HEK293T (cell line): ENCODE measurements around the gene HOXC9.

Experiments used
- CTCF ChIA-PET: fragments of 350-600 bp; formaldehyde crosslinking; extraction: SDS; loops from one replicate; lab custom pipeline; 2021; ENCODE audit warnings: antibody characterized with exemption, inconsistent platforms; lab: Yijun Ruan, JAX
- POLR2A ChIA-PET: fragments of 350-600 bp; formaldehyde crosslinking; extraction: SDS; loops from one replicate; lab custom pipeline; 2020; ENCODE audit warnings: antibody characterized with exemption, inconsistent platforms; lab: Yijun Ruan, JAX
- DNase-seq: peaks from one replicate; pipeline ENCODE4 v3.0.0; 2012; ENCODE audit warnings: mixed read lengths; ENCODE audit errors: extremely low spot score
- ARNT ChIP-seq: fragments of 450-650 bp; IDR thresholded peaks from 2 replicates; pipeline ENCODE4 v1.6.1; 2017; ENCODE audit warnings: mild to moderate bottlenecking
- BHLHE40 ChIP-seq: fragments of 450-650 bp; IDR thresholded peaks from 2 replicates; pipeline ENCODE4 v1.6.1; 2016; ENCODE audit warnings: mild to moderate bottlenecking, moderate library complexity, borderline replicate concordance
- CTBP1 ChIP-seq: fragments of 450-650 bp; IDR thresholded peaks from 2 replicates; pipeline ENCODE4 v1.6.1; 2016; ENCODE audit warnings: borderline replicate concordance
- ELF4 ChIP-seq: fragments of 450-650 bp; IDR thresholded peaks from 2 replicates; pipeline ENCODE4 v1.6.1; 2017; ENCODE audit warnings: antibody characterized with exemption
- FOXA1 ChIP-seq: fragments of 450-650 bp; IDR thresholded peaks from 2 replicates; pipeline ENCODE4 v1.6.1; 2016; ENCODE audit warnings: mild to moderate bottlenecking
- FOXK2 ChIP-seq: fragments of 450-650 bp; IDR thresholded peaks from 2 replicates; pipeline ENCODE4 v1.6.1; 2016; ENCODE audit warnings: mild to moderate bottlenecking
- FOXM1 ChIP-seq: fragments of 450-650 bp; IDR thresholded peaks from 2 replicates; pipeline ENCODE4 v1.6.1; 2017; ENCODE audit warnings: mild to moderate bottlenecking, borderline replicate concordance
- HDGF ChIP-seq: fragments of 450-650 bp; IDR thresholded peaks from 2 replicates; pipeline ENCODE4 v1.6.1; 2017; ENCODE audit warnings: antibody characterized with exemption, borderline replicate concordance
- L3MBTL2 ChIP-seq: fragments of 450-650 bp; conservative IDR thresholded peaks from 2 replicates; pipeline ENCODE4 v1.6.1; 2016; ENCODE audit warnings: mild to moderate bottlenecking
- LEF1 ChIP-seq: fragments of 450-650 bp; IDR thresholded peaks from 2 replicates; pipeline ENCODE4 v1.6.1; 2017; ENCODE audit warnings: mild to moderate bottlenecking, borderline replicate concordance
- NFRKB ChIP-seq: fragments of 450-650 bp; IDR thresholded peaks from 2 replicates; pipeline ENCODE4 v1.6.1; 2016; ENCODE audit warnings: mild to moderate bottlenecking, moderate library complexity
- PKNOX1 ChIP-seq: fragments of 450-650 bp; IDR thresholded peaks from 2 replicates; pipeline ENCODE4 v1.6.1; 2016
- SP1 ChIP-seq: fragments of 450-650 bp; IDR thresholded peaks from 2 replicates; pipeline ENCODE4 v1.6.1; 2017
- SUZ12 ChIP-seq: fragments of 450-650 bp; IDR thresholded peaks from 2 replicates; pipeline ENCODE4 v1.6.1; 2016; ENCODE audit warnings: mild to moderate bottlenecking
- TARDBP ChIP-seq: fragments of 450-650 bp; IDR thresholded peaks from 2 replicates; pipeline ENCODE4 v1.6.1; 2016
- ZNF384 ChIP-seq: fragments of 450-650 bp; IDR thresholded peaks from 2 replicates; pipeline ENCODE4 v1.6.1; 2016

The HOXC9 gene

DNA sequence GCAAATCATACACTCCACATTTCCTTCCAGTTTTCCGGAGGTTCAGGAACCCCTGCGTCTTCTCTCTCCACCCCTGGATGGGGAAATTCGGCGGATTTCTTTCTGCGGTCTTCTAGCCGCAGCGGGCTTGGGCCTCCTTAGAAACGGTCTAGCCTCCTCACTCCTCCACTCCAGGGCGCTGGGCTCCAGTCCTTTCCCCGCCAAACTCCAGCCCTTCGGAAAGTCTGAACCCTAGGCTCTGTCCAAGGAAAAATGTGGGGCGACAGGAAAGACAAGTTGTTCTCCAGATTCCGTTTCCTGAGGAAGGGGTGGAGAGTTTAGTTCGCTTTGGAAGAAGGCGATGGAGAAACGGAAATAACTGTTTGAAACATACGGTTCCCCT, 16.4 kb upstream of the HOXC9 start:
- ChIA-PET CTCF (no interaction called here), POLR2A (no interaction called here)
- DNase-seq: no peak
- TF ChIP-seq L3MBTL2 (no peak), SUZ12 (no peak), ELF4 (no peak), FOXM1 (no peak), NFRKB (no peak), PKNOX1 (no peak), FOXK2 (no peak), TARDBP (no peak), HDGF (no peak), LEF1 (no peak), CTBP1 (no peak), ARNT (no peak), ZNF384 (no peak), SP1 (no peak), BHLHE40 (no peak), FOXA1 (no peak)

- CTCF ChIA-PET: interaction anchor here (1.2 to 5.6 kb wide), 7 partner anchors 7 to 224 kb away, joined by 3 to 44 read pairs (median 8); partner anchors contain the start of genes HOXC5 and HOXC9
- TF ChIP-seq HDGF (no peak), LEF1 (no peak), FOXM1 (no peak), TARDBP (no peak), ELF4 (no peak), SUZ12 (no peak), ARNT (no peak), FOXK2 (no peak), BHLHE40 (no peak), NFRKB (no peak), SP1 (no peak), CTBP1 (no peak), FOXA1 (no peak), L3MBTL2 (no peak)
- no peak for DNase-seq
- POLR2A ChIA-PET: interaction anchor here (1.3 kb wide), 1 partner anchor 15 kb away, joined by 4 read pairs; no protein-coding TSS in a partner anchor
These were observed 15.9 kb upstream of the HOXC9 start for GRCh38 chr12:53983950-53984572.

GRCh38 chr12:53984901-53985691, 14.9 kb upstream of the HOXC9 start, which contains the start of gene HOXC10:
Gene HOXC10, plus strand, starts transcription at chr12:53985146. Its CDS starts 114 bp downstream, at chr12:53985260.
- DNase-seq: peak; percentile 85
- no peak for TF ChIP-seq ELF4
- ChIA-PET POLR2A (interaction anchor here (0.5 to 4.9 kb wide), 11 partner anchors 12 to 223 kb away, joined by 3 to 69 read pairs (median 4); partner anchors contain the start of genes HOXC11 and HOXC9), CTCF (interaction anchor here (0.6 to 5.6 kb wide), 40 partner anchors 9 to 357 kb away, joined by 3 to 44 read pairs (median 3); partner anchors contain the start of genes HOXC4, HOXC5, HOXC6 and HOXC8)

- no peak for DNase-seq
- ChIA-PET POLR2A (interaction anchor here (0.5 to 4.9 kb wide), 10 partner anchors 10 to 222 kb away, joined by 3 to 69 read pairs (median 4); partner anchors contain the start of genes HOXC5 and HOXC9), CTCF (interaction anchor here (0.6 to 5.6 kb wide), 12 partner anchors 13 to 230 kb away, joined by 3 to 44 read pairs (median 5); partner anchors contain the start of gene HOXC9)
- TF ChIP-seq BHLHE40 (no peak), L3MBTL2 (peak; percentile 64)
These were observed 14.3 kb upstream of the HOXC9 start for GRCh38 chr12:53985692-53985993.

DNA sequence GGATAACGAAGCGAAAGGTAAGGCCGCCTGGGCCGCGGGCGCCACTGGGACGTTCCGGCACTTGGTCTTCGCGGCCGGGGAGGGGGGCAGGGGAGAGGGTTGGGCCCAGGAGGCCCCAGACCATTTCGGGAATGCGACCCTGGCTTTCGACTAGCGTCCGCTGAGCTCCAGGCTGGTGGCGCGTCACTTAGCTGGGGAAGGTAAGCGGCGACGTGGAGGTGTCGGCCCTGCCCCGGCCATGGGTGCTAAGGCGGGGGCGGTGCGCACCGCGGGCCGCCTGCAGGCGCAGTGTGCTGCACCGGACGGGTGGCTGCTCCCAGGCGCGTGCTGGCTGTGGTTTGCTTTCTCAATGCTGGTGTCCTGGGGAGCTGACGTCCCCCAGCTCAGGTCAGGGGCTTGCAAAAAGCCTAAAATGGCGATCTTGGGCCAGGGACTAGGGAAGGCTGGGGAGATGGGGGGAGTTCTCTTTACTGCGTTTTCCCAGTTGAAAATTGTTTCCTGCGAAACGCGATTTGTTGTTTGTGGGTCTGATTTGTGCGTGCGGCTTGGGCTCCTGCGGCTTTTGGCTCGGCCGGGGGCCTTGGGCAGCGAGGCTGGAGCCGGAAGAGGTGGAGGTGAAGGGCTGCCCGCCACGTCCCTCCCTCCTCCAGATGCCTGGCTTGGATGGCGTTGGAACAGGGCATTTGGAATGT, 13.8 kb upstream of the HOXC9 start:
- POLR2A ChIA-PET: interaction anchor here (0.5 to 4.9 kb wide), 5 partner anchors 10 to 47 kb away, joined by 3 to 69 read pairs (median 3); partner anchors contain the start of genes HOXC5 and HOXC9
- CTCF ChIA-PET: interaction anchor here (0.5 to 5.6 kb wide), 12 partner anchors 12 to 241 kb away, joined by 3 to 44 read pairs (median 5); partner anchors contain the start of gene HOXC9
- no peak for TF ChIP-seq LEF1
- peak; percentile 33; the same call in 1 of the 2 replicates for TF ChIP-seq CTBP1
- no peak for DNase-seq

DNA sequence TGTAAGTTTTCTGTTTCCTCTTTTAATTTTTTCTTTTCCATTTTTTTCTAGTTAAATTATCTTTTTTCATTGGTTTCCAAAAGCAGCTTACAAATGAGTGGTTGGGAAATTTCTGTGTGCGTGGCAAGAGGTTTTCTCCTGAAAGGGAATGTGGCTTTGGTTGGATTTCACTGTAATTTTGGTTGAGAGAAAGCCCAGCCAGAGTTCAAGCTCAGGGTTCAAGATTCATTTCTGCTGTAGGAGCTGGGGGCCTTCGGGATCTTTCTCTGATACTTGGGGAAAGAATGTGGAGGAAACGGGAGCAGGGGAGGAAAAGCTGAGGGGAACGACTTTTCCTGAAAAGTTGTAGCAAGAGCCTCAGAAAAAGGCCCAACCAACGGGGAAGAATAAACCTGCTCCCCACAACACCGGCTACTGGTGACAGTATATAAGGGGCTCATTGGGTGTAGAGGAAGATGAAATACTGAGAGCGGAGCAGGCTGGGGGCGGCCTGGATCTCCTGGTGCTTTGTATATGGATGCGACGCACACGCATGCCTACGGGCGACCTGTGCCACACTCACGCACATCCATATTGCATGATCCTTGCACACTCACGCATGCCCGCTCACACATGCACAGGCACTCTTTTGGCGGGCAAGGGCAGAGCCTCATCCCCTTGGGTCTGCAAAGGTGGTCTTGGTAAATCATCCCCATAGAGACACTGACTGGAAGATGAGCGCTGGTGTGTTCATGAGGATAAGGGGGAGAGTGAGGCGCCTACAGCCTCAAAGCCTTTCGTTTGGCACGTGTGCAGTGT, 13.1 kb upstream of the HOXC9 start:
- POLR2A ChIA-PET: interaction anchor here (0.8 to 4.9 kb wide), 4 partner anchors 12 to 310 kb away, joined by 3 to 69 read pairs (median 4); partner anchors contain the start of genes HOXC5, HOXC8 and HOXC9
- CTCF ChIA-PET: interaction anchor here (1.0 to 5.6 kb wide), 7 partner anchors 12 to 228 kb away, joined by 3 to 44 read pairs (median 20); partner anchors contain the start of genes HOXC13 and HOXC9
- no peak for DNase-seq
- TF ChIP-seq ZNF384 (no peak), LEF1 (no peak), NFRKB (no peak), SUZ12 (no peak), TARDBP (no peak), FOXM1 (no peak)
